Measurements from ENCODE around the gene DOC2B.

Gene DOC2B

DNA sequence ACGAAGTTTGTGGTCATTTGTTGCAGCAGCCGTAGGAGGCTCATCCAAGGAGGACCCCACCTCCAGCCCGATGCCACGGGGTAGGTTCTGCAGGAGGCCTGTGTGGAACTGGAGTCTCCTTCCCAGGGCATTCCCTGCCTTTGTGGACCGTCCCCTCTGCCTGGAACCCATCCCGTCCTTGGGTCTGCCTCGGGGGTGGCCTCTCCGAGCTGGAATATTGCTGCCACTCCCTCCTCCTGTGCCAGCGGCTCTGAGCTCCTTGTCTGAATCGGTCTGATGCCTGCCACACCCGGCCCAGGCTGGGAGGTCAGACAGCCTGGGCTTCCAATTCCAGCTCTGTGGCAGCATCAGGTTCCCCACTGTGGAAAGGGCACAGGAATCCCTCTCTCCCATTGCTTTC, 18.8 kb downstream of the DOC2B start:
- no peak for DNase-seq
- Mint-ChIP-seq H3K4me1 (no peaks in the 10 kb centered on the region), H3K27ac (peak overlapping the region in 1 of 2 donors; percentile 54), H3K9me3 (no peaks in the 10 kb centered on the region), H3K27me3 (no peaks in the 10 kb centered on the region), H3K4me3 (no peak overlapping the region)
- ATAC-seq = no peak

DNA sequence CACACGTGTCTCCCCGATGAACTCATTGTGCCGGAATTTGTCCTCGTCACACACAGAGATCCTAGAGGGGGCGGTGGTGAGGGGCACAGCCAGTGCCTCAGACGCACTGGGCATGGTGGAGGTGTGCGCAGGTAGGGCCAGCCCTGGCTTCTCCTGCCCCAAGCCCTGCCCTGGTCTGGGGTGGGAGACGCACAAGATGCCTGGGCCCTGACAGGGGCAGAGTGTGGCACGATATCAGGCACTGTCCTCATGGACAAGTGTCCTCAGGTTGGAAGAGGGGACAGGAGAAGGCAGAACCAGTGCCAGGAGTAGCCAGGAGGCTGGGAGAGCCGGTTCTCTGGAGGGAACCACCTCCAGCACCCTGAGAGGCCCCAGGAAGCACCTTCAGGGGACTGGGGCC, 20.0 kb downstream of the DOC2B start:
- H3K9me3 Mint-ChIP-seq = no peaks in the 10 kb centered on the region
- no peak overlapping the region for H3K4me3 Mint-ChIP-seq
- H3K4me1 Mint-ChIP-seq = no peaks in the 10 kb centered on the region
- H3K27me3 Mint-ChIP-seq = no peaks in the 10 kb centered on the region
- no peak for ATAC-seq
- DNase-seq = no peak
- peak overlapping the region in 1 of 2 donors; percentile 60 for H3K27ac Mint-ChIP-seq

DNA sequence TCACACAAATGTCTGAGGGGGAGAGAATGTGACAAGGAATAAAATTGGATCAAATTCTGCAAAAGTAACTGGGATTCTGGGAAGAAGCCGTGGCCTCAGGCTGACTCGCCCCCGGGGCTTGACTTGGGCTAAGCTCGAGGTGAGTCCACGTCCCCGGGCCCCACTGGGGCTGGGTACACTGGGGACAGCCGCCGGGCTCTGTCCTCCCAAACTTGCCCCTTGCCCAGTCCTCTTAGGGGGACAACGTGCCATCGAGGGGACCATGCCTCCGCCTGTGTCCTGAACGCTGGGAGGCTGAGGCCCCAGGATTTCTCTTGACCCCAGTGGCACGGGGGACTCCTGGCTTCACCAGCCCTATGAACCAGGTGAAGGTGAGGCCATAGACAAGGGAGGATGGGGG, 21.1 kb downstream of the DOC2B start:
- no peaks in the 10 kb centered on the region for H3K4me1 Mint-ChIP-seq
- no peaks in the 10 kb centered on the region for H3K9me3 Mint-ChIP-seq
- DNase-seq = no peak
- ATAC-seq = no peak
- no peaks in the 10 kb centered on the region for H3K27me3 Mint-ChIP-seq
- H3K27ac Mint-ChIP-seq = no peak overlapping the region
- H3K4me3 Mint-ChIP-seq = no peak overlapping the region

DNA sequence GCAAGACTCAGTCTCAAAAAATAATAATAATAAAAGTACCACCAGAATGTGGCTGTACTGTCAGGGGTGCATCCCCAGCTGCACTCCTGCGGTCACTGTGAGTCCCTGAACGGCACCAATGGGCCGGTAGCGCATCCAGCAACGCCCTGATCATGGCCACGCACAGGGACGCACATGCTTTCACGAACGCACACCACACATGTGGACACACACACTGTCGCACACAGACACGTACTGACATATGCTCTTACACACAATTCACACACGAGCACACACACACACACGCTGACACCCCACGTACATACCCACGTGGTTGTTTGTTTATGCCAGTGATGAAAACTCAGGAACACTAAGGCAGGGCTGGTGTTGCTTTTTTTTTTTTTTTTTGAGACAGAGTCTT, 21.8 kb downstream of the DOC2B start:
- no peak for ATAC-seq
- no peak overlapping the region for H3K27ac Mint-ChIP-seq
- no peak for DNase-seq
- H3K4me3 Mint-ChIP-seq = no peak overlapping the region
- H3K27me3 Mint-ChIP-seq = no peaks in the 10 kb centered on the region
- H3K9me3 Mint-ChIP-seq = no peaks in the 10 kb centered on the region
- H3K4me1 Mint-ChIP-seq = no peaks in the 10 kb centered on the region

DNA sequence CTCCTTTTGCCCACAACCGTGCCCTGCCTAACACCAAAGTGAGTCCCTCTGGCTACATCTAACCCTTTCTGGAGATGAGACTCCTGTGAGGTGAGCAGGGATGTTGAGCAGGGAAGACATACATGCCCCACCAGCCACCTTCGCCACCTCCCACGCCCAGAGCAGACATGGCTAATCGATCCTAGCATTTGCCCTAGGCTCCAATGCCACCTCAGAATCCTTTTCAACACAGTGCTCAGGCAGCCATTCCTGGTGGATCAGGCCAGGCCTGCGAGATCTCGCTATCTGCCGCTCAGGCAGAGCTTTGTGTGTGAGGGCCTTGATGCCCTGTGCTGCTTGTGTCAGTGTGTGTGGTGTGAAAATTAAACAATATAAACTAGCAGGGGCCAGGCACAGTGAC, 23.1 kb downstream of the DOC2B start:
- H3K9me3 Mint-ChIP-seq = no peaks in the 10 kb centered on the region
- ATAC-seq (no peak), DNase-seq (no peak)
- no peak overlapping the region for H3K4me3 Mint-ChIP-seq
- no peaks in the 10 kb centered on the region for H3K27me3 Mint-ChIP-seq
- peak overlapping the region in 1 of 2 donors; percentile 4 for H3K27ac Mint-ChIP-seq
- H3K4me1 Mint-ChIP-seq = no peaks in the 10 kb centered on the region

DNA sequence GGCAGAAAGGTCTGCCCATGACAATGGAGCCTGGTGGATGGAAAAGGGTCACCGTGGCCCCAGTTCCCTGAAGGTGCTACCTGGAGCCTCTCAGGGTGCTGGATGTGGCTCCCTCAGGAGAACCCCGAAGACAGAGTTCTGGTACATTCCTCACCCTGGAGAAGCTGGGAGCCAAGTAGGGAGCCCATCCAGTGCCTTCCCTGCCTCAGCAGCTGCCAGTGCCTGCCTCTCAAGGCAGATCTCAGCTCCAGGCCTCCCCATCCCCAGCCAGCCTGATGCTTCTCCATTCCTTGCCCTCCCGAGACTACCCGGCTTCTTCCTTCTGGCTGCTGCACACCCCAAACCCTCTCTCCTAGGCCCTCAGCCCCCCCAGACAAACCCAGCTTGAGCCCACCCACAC, 23.5 kb downstream of the DOC2B start:
- no peak overlapping the region for H3K27ac Mint-ChIP-seq
- H3K4me1 Mint-ChIP-seq = no peaks in the 10 kb centered on the region
- H3K27me3 Mint-ChIP-seq = no peaks in the 10 kb centered on the region
- no peak overlapping the region for H3K4me3 Mint-ChIP-seq
- ATAC-seq = no peak
- no peak for DNase-seq
- no peaks in the 10 kb centered on the region for H3K9me3 Mint-ChIP-seq

DNA sequence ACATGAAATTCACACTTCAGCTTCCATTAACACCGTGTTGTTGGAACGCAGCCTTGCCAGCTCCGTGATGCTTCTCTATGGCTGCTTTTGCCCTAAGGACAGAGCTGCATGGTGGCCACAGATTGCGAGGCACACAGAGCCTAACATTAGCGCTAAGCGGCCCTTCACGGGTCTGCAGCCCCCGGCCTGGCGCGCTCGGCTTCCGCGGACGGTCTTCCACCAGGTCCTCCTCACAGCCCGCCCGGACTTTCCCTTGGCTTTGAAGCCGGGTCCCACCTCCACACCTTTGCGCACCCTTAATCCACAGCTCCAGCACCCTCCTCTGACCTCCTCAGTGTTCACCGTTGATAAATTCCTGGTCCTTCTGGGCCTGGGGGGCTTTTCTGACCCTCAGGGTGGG, 24.5 kb downstream of the DOC2B start:
- Mint-ChIP-seq H3K4me1 (no peaks in the 10 kb centered on the region), H3K9me3 (no peaks in the 10 kb centered on the region), H3K27ac (peak overlapping the region in 1 of 2 donors; percentile 82), H3K27me3 (no peaks in the 10 kb centered on the region), H3K4me3 (no peak overlapping the region)
- no peak for ATAC-seq
- no peak for DNase-seq

DNA sequence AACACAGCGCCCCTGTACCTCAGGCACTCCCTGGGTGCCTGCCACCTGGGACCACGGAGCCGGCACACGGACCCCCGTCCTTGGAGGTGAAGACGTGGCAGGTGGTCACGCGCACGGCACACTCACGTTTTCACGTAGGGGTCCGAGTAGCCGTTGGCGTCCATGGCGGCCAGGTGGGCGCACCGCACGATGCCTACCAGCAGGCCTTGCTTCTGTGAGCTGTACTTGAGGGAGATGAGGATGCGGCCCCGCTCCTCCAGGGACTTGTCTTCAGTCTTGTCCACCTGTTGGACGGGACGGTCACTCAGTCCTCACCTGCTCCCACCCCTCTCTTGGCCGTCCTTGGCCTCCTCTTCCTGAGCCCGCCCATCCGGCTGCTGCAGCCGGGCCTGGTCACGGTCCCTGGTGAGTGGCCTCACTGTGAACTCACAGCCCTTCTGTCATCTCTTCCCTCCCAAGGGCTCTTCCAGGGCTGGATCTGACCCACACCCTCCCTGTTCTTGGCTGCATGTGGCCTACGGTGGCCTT, 25.3 kb downstream of the DOC2B start:
- H3K9me3 Mint-ChIP-seq = no peaks in the 10 kb centered on the region
- no peaks in the 10 kb centered on the region for H3K4me1 Mint-ChIP-seq
- ATAC-seq (no peak), DNase-seq (no peak)
- H3K27ac Mint-ChIP-seq = no peak overlapping the region
- no peak overlapping the region for H3K4me3 Mint-ChIP-seq
- H3K27me3 Mint-ChIP-seq = no peaks in the 10 kb centered on the region

DNA sequence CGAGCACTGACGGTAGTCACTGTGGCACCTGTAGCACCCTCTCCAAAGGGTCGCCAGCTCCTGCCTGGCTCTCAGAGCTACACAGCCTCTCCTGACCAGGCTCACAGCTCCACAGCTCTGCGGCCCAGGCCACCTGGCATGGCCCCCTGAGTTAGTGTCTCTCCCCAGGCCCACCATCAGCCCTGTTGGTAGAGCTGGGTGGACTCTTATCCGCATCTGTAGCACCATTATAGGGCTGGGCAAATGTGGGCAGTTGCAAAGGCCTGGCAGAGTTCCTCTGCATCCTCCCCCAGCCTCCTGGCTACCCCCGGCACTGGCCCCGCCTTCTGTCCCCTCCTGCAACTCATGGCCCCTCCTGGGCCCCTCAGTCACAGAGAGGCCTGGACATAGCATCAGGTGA, 25.9 kb downstream of the DOC2B start:
- DNase-seq (no peak), ATAC-seq (no peak)
- H3K4me1 Mint-ChIP-seq = no peaks in the 10 kb centered on the region
- H3K27me3 Mint-ChIP-seq = no peaks in the 10 kb centered on the region
- no peak overlapping the region for H3K27ac Mint-ChIP-seq
- H3K9me3 Mint-ChIP-seq = no peaks in the 10 kb centered on the region
- H3K4me3 Mint-ChIP-seq = no peak overlapping the region

DNA sequence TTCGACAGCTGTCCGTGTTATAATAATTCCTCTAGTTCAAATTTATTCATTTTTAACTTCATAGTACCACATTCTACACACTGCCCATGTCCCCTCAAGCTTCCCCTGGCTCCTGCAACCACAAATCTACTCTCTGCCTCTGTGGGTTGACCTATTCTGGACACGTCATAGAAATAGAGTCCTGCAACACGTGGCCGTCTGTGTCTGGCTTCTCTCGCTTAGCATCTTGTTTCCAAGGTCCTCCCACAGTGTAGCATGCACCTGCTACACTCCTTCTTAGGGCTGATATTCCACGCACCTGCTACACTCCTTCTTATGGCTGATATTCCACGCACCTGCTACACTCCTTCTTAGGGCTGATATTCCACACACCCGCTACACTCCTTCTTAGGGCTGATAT, 27.6 kb downstream of the DOC2B start:
- Mint-ChIP-seq H3K27me3 (no peaks in the 10 kb centered on the region), H3K27ac (no peak overlapping the region), H3K9me3 (no peaks in the 10 kb centered on the region), H3K4me1 (no peaks in the 10 kb centered on the region), H3K4me3 (no peak overlapping the region)
- DNase-seq = no peak
- ATAC-seq = no peak

DNA sequence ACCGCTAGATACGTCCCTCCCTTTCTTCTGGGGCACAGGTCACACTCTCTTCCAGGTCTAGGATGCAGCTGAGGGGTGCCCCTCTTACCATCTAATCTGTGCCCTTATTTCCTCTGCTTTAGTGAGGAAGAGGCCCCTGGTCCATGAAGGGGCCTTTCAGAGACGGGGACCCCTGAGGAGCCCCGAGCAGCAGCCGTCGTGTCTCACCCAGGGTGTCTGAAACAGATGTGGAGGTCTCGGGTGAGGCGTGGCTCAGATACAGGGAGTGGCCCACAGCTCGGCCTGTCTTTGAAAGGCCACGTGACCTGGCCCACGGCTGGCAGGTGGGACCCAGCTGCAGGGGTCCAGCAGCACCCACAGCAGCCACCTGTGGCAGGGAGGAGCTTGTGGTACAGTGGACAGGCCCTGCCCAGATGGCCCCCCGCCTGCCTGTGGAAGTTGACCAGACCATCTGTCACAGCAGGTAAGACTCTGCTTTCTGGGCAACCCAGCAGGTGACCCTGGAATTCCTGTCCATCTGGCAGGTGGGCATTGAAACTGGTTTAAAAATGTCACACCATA, 28.5 kb downstream of the DOC2B start:
- DNase-seq (no peak), ATAC-seq (no peak)
- Mint-ChIP-seq H3K4me1 (no peaks in the 10 kb centered on the region), H3K4me3 (no peak overlapping the region), H3K9me3 (no peaks in the 10 kb centered on the region), H3K27ac (peak overlapping the region in 1 of 2 donors; percentile 83), H3K27me3 (no peaks in the 10 kb centered on the region)

DNA sequence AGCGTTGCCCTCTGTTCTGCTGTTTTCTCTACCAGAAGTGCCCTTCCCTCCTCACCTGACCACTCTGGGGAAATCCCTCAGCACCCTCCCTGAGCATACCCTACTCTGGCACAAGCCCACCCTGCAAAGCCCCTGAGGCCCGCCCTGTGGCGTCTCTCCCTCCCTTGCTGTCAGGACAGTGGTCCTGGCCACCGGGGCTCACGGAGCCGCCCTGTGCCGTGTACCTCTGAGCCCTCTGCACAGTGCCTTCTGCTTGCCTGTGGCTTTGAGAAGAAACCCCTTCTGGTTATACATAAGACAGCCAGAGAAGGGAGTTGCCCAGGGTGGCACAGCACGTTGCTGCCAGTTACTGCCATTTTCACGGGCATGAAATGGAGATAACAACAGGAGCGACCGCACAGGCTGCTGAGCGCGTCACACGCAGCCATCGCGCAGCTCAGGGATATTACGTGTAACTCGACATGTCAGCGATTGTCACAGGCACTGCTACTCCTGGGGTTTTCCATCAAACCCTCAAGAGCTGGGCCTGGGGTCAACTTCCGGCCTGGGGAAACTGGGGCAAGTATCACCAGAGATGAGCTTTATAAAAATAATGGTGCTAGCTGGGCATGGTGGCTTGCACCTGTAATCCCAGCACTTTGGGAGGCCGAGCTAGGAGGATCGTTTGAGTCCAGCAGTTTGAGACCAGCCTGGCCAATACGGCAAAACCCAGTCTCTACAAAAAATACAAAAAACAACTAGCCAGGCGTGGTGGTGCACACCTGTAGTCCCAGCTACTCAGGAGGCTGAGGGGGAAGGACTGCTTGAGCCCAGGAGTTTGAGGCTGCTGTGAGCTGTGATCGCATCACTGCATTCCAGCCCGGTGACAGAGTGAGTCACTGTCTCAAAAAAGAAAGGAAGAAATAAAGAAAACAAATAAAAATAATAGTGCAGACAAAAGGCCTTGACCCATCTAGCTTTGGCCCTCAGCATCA, 29.3 kb downstream of the DOC2B start:
- no peak overlapping the region for H3K27ac Mint-ChIP-seq

DNA sequence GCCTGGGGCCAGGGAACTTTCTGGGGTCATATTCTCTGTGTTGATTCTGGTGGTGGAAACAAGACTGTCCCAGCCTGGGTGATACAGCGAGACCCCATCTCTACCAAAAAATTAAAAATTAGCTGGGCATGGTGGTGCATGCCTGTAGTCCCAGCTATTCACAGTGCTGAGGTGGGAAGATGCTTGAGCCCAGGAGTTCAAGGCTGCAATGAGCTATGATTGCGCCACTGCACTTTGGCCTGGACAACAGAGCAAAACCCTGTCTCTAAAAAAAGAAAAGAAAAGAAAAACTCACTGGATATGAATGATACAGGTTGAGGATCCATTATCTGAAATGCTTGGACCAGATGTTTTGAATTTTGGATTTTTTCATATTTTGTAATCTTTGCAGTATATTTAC, 30.4 kb downstream of the DOC2B start:
- DNase-seq (no peak), ATAC-seq (no peak)
- Mint-ChIP-seq H3K9me3 (no peaks in the 10 kb centered on the region), H3K4me1 (no peaks in the 10 kb centered on the region), H3K27ac (no peak overlapping the region), H3K4me3 (no peak overlapping the region), H3K27me3 (no peaks in the 10 kb centered on the region)

More for the DNA sequence above, 29.3 kb downstream of the DOC2B start:
- H3K4me1 Mint-ChIP-seq = no peaks in the 10 kb centered on the region
- no peaks in the 10 kb centered on the region for H3K9me3 Mint-ChIP-seq
- ATAC-seq = no peak
- H3K4me3 Mint-ChIP-seq = no peak overlapping the region
- no peak for DNase-seq
- H3K27me3 Mint-ChIP-seq = no peaks in the 10 kb centered on the region

DNA sequence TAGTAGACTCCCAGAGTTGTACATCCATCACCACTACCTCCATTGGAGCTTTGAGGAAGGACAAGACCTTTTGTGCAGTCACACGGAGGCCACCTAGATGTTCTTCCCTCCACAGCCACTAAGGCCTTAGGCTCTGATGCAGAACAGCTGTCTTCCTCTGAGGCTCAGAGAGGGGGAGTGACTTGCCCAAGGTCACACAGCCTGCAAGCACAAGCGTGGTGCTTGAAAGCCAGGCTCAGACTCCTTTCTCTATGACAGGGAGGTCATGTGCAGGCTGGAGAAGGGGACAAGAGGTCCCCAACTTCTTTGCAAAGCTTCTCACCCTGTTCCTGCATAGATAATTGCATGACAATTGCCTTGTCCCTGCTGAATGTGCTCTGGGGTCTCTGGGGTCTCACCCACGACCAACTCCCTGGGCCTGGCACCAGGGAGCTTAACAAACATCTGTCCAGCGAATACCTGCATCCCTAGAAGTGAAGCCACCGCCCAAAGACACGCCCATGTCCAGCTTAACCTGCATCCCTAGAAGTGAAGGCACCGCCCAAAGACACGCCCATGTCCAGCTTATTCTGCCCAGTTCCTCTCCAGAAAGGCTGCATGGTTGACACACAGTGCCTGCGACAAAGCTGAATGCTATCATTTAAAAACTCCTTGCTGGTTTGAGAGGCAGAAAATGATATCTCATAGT, 31.4 kb downstream of the DOC2B start:
- no peak for DNase-seq
- ATAC-seq = no peak
- Mint-ChIP-seq H3K4me3 (no peak overlapping the region), H3K9me3 (no peaks in the 10 kb centered on the region), H3K27ac (no peak overlapping the region), H3K4me1 (no peaks in the 10 kb centered on the region), H3K27me3 (no peaks in the 10 kb centered on the region)

DNA sequence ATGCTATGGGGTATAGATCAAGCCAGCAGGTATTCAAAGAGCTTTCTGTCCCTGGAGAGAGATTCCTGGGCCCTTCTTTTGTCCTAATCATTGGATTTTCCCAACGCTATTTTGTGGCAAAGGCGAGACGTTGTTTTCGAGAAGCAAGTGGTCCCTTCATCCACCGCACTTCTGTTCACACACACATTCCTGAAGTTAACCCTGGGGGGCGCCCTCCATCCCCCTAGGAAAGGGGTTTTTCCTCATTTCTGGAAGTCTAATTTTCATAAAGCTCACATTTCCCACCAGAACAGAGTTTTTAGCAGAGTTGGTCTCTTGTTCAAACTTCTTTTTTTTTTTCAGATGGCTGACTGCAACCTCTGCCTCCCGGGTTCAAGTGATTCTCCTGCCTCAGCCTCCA, 32.2 kb downstream of the DOC2B start:
- no peaks in the 10 kb centered on the region for H3K4me1 Mint-ChIP-seq
- DNase-seq (no peak), ATAC-seq (no peak)
- H3K9me3 Mint-ChIP-seq = no peaks in the 10 kb centered on the region
- H3K4me3 Mint-ChIP-seq = no peak overlapping the region
- H3K27ac Mint-ChIP-seq = no peak overlapping the region
- no peaks in the 10 kb centered on the region for H3K27me3 Mint-ChIP-seq

DNA sequence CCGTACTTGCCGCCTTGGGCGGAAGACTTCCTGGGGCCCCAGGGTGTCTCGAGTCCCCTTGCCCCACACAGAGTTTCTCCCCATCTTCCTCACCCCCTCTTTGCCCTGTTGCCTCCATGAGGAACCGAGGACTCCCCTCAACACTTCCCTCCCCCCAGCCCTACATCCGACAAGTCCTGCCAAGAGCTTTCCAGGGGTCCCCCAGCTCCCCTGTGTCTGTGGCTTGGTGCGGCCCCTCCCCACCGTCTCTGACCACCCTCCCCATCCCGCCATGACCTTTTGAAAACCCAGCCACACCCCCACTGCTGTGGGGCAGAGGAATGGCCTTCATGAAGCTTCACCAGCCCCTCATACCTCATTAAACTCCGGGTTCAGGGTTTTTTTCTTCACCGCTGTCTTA, 32.7 kb downstream of the DOC2B start:
- Mint-ChIP-seq H3K27me3 (no peaks in the 10 kb centered on the region), H3K4me1 (no peaks in the 10 kb centered on the region), H3K9me3 (no peaks in the 10 kb centered on the region), H3K27ac (no peak overlapping the region), H3K4me3 (no peak overlapping the region)
- DNase-seq (no peak), ATAC-seq (no peak)

Measured in stimulated activated naive CD8-positive, alpha-beta T cell treated with anti-CD3 and anti-CD28 coated beads, Interleukin-15, amount 100 ng/mL, for 72 hours (primary cell).